Activated CD4-positive, alpha-beta T cell treated with anti-CD3 and anti-CD28 coated beads for 36 hours (primary cell): ENCODE results near the gene SLAMF9. TPM values are rescaled to one million over a fixed set of nuclear protein-coding genes. Genes with fewer than 3 reads are reported as not detected.

Experiments
- ATAC-seq: fragments of 200-7000 bp; cut with Tn5 transposase; one replicate; pipeline ENCODE4 v1.10.0; 2021; ENCODE audit warnings: mild to moderate bottlenecking, moderate library complexity
- CTCF ChIA-PET: fragments of 350-600 bp; sonication (Branson Sonifier 250); formaldehyde crosslinking; loops from one replicate; lab custom pipeline; 2021; ENCODE audit warnings: antibody characterized with exemption; lab: Charles Lee
- POLR2A ChIA-PET: fragments of 350-600 bp; sonication (Branson Sonifier 250); formaldehyde crosslinking; loops from one replicate; lab custom pipeline; 2021; ENCODE audit warnings: antibody characterized with exemption, inconsistent platforms; lab: Charles Lee
- DNase-seq: peaks from one replicate; pipeline ENCODE4 v3.0.0-alpha.2; 2020
- H3K27ac Mint-ChIP-seq: one replicate; pipeline ENCODE4 v1.8.0; 2021; ENCODE audit warnings: mixed read lengths
- H3K27me3 Mint-ChIP-seq: one replicate; pipeline ENCODE4 v1.8.0; 2021; ENCODE audit warnings: mixed read lengths
- H3K36me3 Mint-ChIP-seq: one replicate; pipeline ENCODE4 v1.8.0; 2021; ENCODE audit warnings: low read depth, mixed read lengths
- H3K4me1 Mint-ChIP-seq: one replicate; pipeline ENCODE4 v1.8.0; 2021; ENCODE audit warnings: mixed read lengths
- H3K4me3 Mint-ChIP-seq: one replicate; pipeline ENCODE4 v1.8.0; 2021; ENCODE audit warnings: mild to moderate bottlenecking, moderate library complexity, mixed read lengths
- H3K9me3 Mint-ChIP-seq: one replicate; pipeline ENCODE4 v1.8.0; 2021; ENCODE audit warnings: low read depth, mixed read lengths
- intact Hi-C, 2 experiments: fragments of 100-400 bp; cut with DNase I in 1 of 2; cut with micrococcal nuclease in 1 of 2; formaldehyde crosslinking; loops; one replicate each; pipeline versions ENCODE4 v1.14.2 to v1.15.1; 2022 to 2024; cut with DNase I, micrococcal nuclease
- total RNA-seq, 2 experiments: library from RNA; stranded (reverse); gene quantifications; one replicate each; pipeline ENCODE4 v1.2.3, GENCODE V29; 2021

SLAMF9 gene
- total RNA-seq, 2 experiments from 2014 or later, result not detected

DNA sequence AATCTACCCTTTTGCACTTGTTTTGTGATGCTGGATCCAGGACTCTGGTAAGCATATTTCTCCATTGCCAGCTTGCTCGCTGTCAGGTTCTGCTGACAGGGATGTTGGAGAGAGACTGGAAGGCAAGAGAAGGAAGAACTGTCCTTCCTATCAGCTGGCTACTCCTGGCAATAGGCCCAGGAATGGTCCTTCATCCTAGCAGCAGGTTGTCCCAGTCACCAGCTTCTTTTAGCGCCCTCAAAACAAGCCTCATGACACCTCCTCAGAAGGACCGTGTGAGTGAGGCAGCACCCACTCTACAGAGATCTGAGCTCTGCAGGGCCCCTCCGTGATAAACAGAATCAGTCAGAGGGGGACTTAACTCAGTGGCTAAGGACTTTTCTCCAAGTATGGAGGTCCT, 33.1 kb upstream of the SLAMF9 start:
- ChIA-PET POLR2A (no interaction called here), CTCF (interaction anchor here (1.0 to 4.9 kb wide), 2 partner anchors 20 to 59 kb away, joined by 5 to 33 read pairs; no protein-coding TSS in a partner anchor)
- DNase-seq (no peak), ATAC-seq (no peak)
- intact Hi-C loops, result no loop called here
- Mint-ChIP-seq H3K9me3 (no peaks in the 10 kb centered on the region), H3K36me3 (no peaks in the 10 kb centered on the region), H3K4me3 (no peak overlapping the region), H3K27ac (no peak overlapping the region), H3K4me1 (peaks cover 7% of the 10 kb centered on the region), H3K27me3 (peaks cover 16% of the 10 kb centered on the region)

DNA sequence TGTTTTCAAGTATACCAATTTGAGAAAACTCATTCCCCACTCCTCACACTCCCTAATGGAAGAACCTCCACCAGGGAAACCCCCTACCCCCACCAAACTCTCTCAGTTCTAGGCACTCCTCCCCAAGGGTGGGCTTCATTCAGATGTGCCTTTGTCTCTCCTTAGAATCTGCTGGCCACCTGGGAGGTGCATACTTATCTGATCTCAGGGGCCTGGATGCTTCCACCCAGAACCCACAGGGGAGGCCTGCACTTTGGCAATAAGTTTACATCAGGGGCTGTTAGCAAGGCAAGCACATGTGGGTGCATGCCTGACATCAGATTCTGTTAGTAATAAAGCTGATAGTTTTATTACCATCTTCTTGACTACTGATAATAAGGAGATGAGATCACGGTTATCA, 32.5 kb upstream of the SLAMF9 start:
- intact Hi-C loops, result no loop called here
- Mint-ChIP-seq H3K9me3 (no peaks in the 10 kb centered on the region), H3K27ac (no peak overlapping the region), H3K4me1 (peaks cover 3% of the 10 kb centered on the region), H3K36me3 (no peaks in the 10 kb centered on the region), H3K4me3 (no peak overlapping the region), H3K27me3 (peaks cover 20% of the 10 kb centered on the region)
- DNase-seq (no peak), ATAC-seq (no peak)
- ChIA-PET CTCF (interaction anchor here (1.0 to 4.9 kb wide), 2 partner anchors 21 to 60 kb away, joined by 5 to 33 read pairs; no protein-coding TSS in a partner anchor), POLR2A (no interaction called here)

DNA sequence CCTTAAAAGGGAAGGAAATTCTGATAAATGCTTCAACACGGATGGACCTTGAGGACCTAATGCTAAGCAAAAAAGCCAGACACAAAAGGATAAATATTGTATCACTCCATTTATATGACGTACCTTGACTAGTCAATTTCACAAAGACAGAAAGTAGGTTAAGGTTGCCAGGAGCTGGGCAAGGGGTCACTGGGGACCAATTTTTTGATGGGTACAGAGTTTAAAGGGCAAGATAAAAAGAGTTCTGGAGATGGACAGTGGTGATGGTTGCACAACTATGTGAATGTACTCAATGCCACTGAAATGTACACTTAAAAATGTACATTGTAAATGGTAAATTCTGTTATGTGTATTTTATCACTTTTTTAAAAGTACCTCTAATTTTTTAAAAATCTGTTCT, 32.1 kb upstream of the SLAMF9 start:
- intact Hi-C loops, result no loop called here
- H3K36me3 Mint-ChIP-seq, result no peaks in the 10 kb centered on the region
- no peak for DNase-seq
- no peaks in the 10 kb centered on the region for H3K9me3 Mint-ChIP-seq
- POLR2A ChIA-PET, result no interaction called here
- H3K27ac Mint-ChIP-seq, result no peak overlapping the region
- no peaks in the 10 kb centered on the region for H3K4me1 Mint-ChIP-seq
- no peak overlapping the region for H3K4me3 Mint-ChIP-seq
- H3K27me3 Mint-ChIP-seq, result peaks cover 20% of the 10 kb centered on the region
- no peak for ATAC-seq
- CTCF ChIA-PET, result interaction anchor here (4.9 kb wide), 1 partner anchor 21 kb away, joined by 33 read pairs; no protein-coding TSS in a partner anchor

DNA sequence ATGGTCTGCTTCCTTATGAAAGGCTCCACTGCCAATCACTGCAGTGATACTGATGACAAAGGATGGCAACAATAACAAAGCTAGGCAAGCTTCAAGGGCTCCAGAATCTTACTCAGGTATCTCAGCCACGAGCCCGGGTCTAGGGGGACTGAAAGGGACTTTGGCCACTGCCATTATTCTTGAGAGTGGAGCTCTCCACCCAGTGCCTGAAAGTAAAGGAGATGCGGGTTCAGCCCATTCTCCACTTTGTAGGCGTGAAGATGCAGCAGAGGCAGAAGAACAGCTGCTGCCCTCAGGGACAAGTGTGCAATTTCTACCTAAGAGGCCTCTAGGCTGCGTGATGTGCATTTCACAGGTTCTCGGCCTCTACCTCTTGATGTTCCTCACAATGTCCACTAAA, 31.4 kb upstream of the SLAMF9 start:
- H3K27me3 Mint-ChIP-seq, result peaks cover 23% of the 10 kb centered on the region
- POLR2A ChIA-PET, result no interaction called here
- DNase-seq (no peak), ATAC-seq (no peak)
- no peak overlapping the region for H3K4me3 Mint-ChIP-seq
- H3K27ac Mint-ChIP-seq, result no peak overlapping the region
- H3K4me1 Mint-ChIP-seq, result no peaks in the 10 kb centered on the region
- H3K9me3 Mint-ChIP-seq, result no peaks in the 10 kb centered on the region
- intact Hi-C loops, result no loop called here
- no peaks in the 10 kb centered on the region for H3K36me3 Mint-ChIP-seq
- CTCF ChIA-PET, result interaction anchor here (4.9 kb wide), 1 partner anchor 22 kb away, joined by 33 read pairs; no protein-coding TSS in a partner anchor

DNA sequence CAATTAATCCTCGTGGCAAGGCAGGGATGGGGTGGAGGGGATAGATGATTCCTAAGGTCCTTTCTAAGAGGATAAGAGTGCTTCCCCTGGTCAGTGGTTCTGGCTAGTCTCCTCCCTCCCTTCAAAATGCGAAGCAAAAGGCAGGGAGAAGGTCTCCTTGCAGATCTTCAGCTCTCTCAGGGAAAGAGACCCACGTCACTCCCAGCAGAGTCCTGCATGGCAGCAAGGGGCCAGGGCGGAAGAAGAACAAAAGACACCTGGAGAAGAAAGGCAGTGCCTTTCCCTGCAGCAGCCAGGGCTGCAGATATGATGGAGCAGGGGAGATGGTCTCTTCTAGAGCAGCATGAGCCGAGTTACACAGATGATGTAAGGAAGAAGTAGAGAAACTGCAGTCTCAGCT, 29.6 kb upstream of the SLAMF9 start:
- Mint-ChIP-seq H3K4me3 (no peak overlapping the region), H3K9me3 (no peaks in the 10 kb centered on the region), H3K4me1 (no peaks in the 10 kb centered on the region), H3K27me3 (peaks cover 33% of the 10 kb centered on the region), H3K36me3 (no peaks in the 10 kb centered on the region), H3K27ac (no peak overlapping the region)
- ATAC-seq, result no peak
- POLR2A ChIA-PET, result no interaction called here
- CTCF ChIA-PET, result interaction anchor here (0.6 to 1.2 kb wide), 2 partner anchors 18 to 279 kb away, joined by 3 read pairs; no protein-coding TSS in a partner anchor
- DNase-seq, result no peak
- intact Hi-C loops, result no loop called here

DNA sequence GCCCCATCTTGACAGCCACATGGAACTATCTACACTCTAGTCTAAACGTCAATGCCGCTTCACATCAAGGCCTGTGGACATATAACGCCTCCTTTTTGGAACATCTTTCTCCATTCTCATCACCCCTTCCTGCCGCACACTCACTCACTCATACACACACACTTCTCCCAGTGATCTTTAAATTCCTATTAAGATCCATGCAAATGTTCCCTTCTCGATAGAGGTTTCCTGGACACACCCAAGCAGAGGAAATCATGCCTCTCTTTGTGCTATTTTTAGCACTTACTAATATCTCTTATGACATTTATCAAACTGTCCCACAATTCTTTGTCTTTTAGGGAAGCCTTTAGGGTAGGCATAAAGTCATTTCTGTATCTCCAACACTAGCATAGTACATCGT, 28.2 kb upstream of the SLAMF9 start:
- DNase-seq (no peak), ATAC-seq (no peak)
- intact Hi-C loops, result no loop called here
- no peaks in the 10 kb centered on the region for H3K36me3 Mint-ChIP-seq
- H3K4me3 Mint-ChIP-seq, result no peak overlapping the region
- CTCF ChIA-PET, result interaction anchor here (0.7 kb wide), 1 partner anchor 11 kb away, joined by 4 read pairs; no protein-coding TSS in a partner anchor
- peaks cover 35% of the 10 kb centered on the region for H3K27me3 Mint-ChIP-seq
- no peaks in the 10 kb centered on the region for H3K9me3 Mint-ChIP-seq
- H3K4me1 Mint-ChIP-seq, result no peaks in the 10 kb centered on the region
- no peak overlapping the region for H3K27ac Mint-ChIP-seq
- POLR2A ChIA-PET, result no interaction called here

DNA sequence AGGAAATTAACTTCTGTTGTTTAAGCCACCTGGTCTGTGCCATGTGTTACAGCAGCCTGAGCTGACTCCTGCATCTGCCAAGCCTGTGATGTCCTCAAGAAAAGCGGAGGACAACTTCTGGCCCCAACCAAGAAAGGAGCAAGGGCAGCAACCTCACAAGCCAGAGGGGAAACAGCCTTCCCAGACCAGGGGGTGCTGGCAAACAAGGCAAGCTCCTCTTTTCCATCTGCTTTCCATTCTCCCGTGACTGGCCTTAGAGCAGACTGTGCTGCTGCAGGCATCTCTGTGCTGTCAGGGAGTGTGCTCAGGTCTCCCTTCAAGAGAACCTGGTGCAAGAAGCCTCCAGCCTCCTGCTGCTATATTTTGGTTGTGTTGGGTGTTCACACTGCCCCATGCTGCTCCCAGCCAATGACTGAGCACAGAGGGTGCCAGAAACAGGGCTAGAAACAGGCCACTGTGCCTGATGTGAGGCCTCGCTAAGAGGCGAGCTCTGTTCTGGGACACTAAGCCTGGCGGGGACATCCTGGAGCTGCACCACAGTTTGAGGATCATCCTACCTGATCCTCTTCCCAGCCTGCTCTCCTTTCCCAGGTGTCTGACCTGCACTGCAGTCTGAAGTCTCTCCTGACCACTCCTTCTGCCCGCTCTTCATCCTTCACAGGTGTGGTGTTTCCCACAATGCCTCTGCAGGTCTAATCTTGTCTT, 27.5 kb upstream of the SLAMF9 start:
- intact Hi-C loops, result no loop called here
- ATAC-seq, result no peak
- no peaks in the 10 kb centered on the region for H3K36me3 Mint-ChIP-seq
- POLR2A ChIA-PET, result no interaction called here
- no peak for DNase-seq
- no peaks in the 10 kb centered on the region for H3K9me3 Mint-ChIP-seq
- H3K4me1 Mint-ChIP-seq, result no peaks in the 10 kb centered on the region
- no peak overlapping the region for H3K27ac Mint-ChIP-seq
- peaks cover 37% of the 10 kb centered on the region for H3K27me3 Mint-ChIP-seq
- H3K4me3 Mint-ChIP-seq, result no peak overlapping the region
- CTCF ChIA-PET, result interaction anchor here (0.7 kb wide), 1 partner anchor 11 kb away, joined by 4 read pairs; no protein-coding TSS in a partner anchor

DNA sequence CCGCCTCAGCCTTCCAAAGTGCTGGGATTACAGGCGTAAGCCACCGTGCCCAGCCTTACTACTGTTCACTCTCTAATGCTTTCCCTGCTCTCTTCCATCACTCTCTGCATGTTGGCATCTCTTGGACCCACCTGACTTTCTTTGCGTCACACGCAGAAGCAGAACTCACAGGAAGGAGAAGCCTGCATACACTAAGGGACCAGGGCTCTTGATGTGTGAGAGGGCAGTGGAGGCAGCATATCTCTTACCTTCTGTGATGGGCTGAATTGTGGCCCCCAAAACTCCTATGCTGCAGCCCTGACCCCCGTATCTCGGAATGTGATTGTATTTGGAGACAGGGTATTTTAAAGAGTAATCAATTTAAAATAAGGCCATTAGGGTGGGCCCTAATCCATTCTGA, 26.7 kb upstream of the SLAMF9 start:
- Mint-ChIP-seq H3K4me3 (no peak overlapping the region), H3K36me3 (no peaks in the 10 kb centered on the region), H3K27me3 (peaks cover 37% of the 10 kb centered on the region), H3K27ac (no peak overlapping the region), H3K9me3 (no peaks in the 10 kb centered on the region), H3K4me1 (no peaks in the 10 kb centered on the region)
- no peak for DNase-seq
- intact Hi-C loops, result no loop called here
- ATAC-seq, result no peak
- ChIA-PET CTCF (no interaction called here), POLR2A (no interaction called here)

DNA sequence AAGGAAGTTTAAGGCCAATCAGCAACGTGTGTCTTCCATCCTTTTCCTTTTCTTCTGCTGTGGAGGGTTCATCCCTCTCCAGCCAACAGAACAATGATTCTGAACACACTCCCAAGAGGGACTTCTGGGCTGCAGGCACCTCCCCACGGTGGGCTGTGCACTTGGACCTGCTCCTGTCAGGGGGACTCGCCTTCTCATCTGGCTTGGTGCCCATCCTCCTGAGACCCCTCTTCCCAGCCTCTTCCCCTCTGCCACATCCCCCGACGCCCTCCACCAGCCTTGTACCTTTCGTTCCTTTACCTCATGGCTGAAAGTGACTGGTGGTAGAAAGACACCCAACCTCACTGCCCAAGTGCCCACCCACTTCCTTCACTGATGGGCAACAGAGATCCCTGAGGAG, 26.0 kb upstream of the SLAMF9 start:
- ChIA-PET CTCF (no interaction called here), POLR2A (no interaction called here)
- H3K27ac Mint-ChIP-seq, result no peak overlapping the region
- no peak for ATAC-seq
- H3K9me3 Mint-ChIP-seq, result no peaks in the 10 kb centered on the region
- intact Hi-C loops, result no loop called here
- no peak overlapping the region for H3K4me3 Mint-ChIP-seq
- H3K27me3 Mint-ChIP-seq, result peaks cover 34% of the 10 kb centered on the region
- DNase-seq, result no peak
- no peaks in the 10 kb centered on the region for H3K36me3 Mint-ChIP-seq
- H3K4me1 Mint-ChIP-seq, result no peaks in the 10 kb centered on the region

DNA sequence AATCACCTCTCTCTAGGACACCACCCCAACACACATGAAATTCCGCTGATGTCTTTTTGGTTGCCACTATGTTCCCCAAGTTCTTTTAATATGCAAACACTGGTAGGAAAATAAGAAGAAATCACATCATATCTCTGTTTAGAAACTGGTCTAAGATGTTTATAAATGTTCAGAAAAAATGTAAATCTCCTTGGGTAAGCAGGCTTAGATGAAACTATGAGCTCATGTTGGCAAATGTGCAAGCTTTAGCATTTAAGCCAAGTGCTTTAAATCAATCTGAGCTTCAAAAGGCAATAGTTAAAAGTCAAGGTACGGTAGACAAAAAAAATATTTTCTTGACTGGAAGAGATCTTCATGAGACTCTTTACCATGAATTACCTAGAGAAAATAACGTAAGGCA, 25.2 kb upstream of the SLAMF9 start:
- Mint-ChIP-seq H3K4me3 (no peak overlapping the region), H3K4me1 (no peaks in the 10 kb centered on the region), H3K36me3 (no peaks in the 10 kb centered on the region), H3K9me3 (no peaks in the 10 kb centered on the region), H3K27me3 (peaks cover 34% of the 10 kb centered on the region), H3K27ac (no peak overlapping the region)
- ChIA-PET CTCF (interaction anchor here (0.7 to 1.2 kb wide), 3 partner anchors 40 to 711 kb away, joined by 3 to 6 read pairs (median 5); no protein-coding TSS in a partner anchor), POLR2A (no interaction called here)
- intact Hi-C loops, result no loop called here
- ATAC-seq (no peak), DNase-seq (no peak)

DNA sequence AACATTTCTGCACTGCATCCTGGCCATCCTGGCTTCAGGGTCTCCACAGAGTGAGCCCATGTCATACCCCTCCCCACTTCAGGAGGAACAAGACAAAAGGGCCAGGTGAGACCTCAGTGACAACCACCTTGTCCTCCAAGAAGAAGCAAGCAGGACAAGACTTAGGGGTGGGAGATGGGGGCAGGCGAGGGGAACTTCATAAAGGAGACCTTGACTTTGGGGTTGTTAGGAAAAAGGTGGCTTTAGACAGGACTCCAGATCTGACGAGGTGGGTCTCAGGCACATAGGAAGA, 24.0 kb upstream of the SLAMF9 start:
- Mint-ChIP-seq H3K4me3 (no peak overlapping the region), H3K27ac (no peak overlapping the region), H3K27me3 (peaks cover 28% of the 10 kb centered on the region), H3K36me3 (no peaks in the 10 kb centered on the region), H3K9me3 (no peaks in the 10 kb centered on the region), H3K4me1 (no peaks in the 10 kb centered on the region)
- DNase-seq (no peak), ATAC-seq (no peak)
- ChIA-PET CTCF (no interaction called here), POLR2A (no interaction called here)
- intact Hi-C loops, result no loop called here

DNA sequence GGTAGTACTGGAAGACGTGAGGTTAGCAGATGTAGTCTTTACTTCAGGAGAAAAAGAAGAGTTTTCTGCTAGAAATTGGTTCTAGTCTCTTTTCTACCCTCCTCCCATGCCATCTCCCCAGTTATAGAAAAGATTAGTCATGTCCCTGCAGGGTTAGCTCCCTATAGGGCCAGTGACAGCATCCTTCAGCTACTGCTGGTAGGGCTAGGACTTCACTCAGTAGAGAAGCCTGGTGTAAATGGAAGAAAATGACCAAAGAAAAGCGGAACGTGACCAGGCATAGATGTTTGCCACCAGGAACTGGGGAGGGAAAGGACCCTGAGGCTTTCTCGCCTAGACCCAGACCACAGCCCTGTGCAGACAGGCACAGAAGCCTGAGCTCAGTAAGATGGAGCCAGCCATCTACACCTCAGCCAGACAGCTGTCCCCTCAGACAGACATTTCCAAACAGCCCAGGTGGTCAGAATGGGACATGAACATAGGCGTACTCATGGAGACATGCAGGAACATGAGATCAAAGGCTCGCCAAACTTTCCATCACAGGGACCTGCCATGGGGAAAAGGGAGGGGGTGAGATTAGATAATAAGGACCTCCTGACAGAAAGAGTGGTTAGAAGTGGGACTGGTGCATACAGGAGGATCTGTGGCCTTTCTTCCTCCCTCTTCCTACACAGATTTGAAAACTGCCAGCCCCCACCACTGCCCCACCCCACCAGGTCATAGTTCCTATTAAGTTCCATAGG, 23.5 kb upstream of the SLAMF9 start:
- CTCF ChIA-PET, result interaction anchor here (0.5 to 1.5 kb wide), 3 partner anchors 28 to 179 kb away, joined by 3 read pairs; no protein-coding TSS in a partner anchor
- Mint-ChIP-seq H3K4me1 (no peaks in the 10 kb centered on the region), H3K4me3 (no peak overlapping the region), H3K36me3 (no peaks in the 10 kb centered on the region), H3K27ac (no peak overlapping the region), H3K27me3 (peaks cover 26% of the 10 kb centered on the region), H3K9me3 (no peaks in the 10 kb centered on the region)
- intact Hi-C loops, result no loop called here
- ATAC-seq (no peak), DNase-seq (no peak)
- POLR2A ChIA-PET, result no interaction called here
